H1 (cell line): Measurements from ENCODE around the gene NPFF.

ENCODE experiments used
- BRCA1 ChIP-seq: IDR thresholded peaks from 2 replicates; pipeline ENCODE4 v1.6.1; 2012; ENCODE audit warnings: low read depth, low read length, improper control_type of control experiment
- CEBPB ChIP-seq: IDR thresholded peaks from 2 replicates; pipeline ENCODE4 v1.6.1; 2012; ENCODE audit warnings: low read depth, low read length
- CHD2 ChIP-seq: IDR thresholded peaks from 2 replicates; pipeline ENCODE4 v1.6.1; 2012; ENCODE audit warnings: low read length, improper control_type of control experiment
- FOSL1 ChIP-seq: IDR thresholded peaks from 2 replicates; pipeline ENCODE4 v1.6.1; 2011; ENCODE audit warnings: mild to moderate bottlenecking, low read depth, low read length, moderate library complexity; ENCODE audit not compliant: insufficient read depth
- HDAC6 ChIP-seq: IDR thresholded peaks from one replicate; pipeline ENCODE4 v1.7.1; 2012; ENCODE audit warnings: low read depth, mild to moderate bottlenecking, inconsistent platforms, low read length, moderate library complexity
- NANOG ChIP-seq: IDR thresholded peaks from 2 replicates; pipeline ENCODE4 v1.6.1; 2011; ENCODE audit warnings: low read length, low read depth, mild to moderate bottlenecking, inconsistent platforms; ENCODE audit not compliant: insufficient read depth, poor library complexity, severe bottlenecking
- POLR2A ChIP-seq, 2 experiments: IDR thresholded peaks; 1 replicate in 1 of 2; 2 replicates in 1 of 2; pipeline ENCODE4 v1.6.1; 2011; ENCODE audit warnings: low read depth in 2 of 2, low read length in 2 of 2, mild to moderate bottlenecking in 2 of 2; ENCODE audit errors: control extremely low read depth in 1 of 2
- POLR2AphosphoS5 ChIP-seq: IDR thresholded peaks from 2 replicates; pipeline ENCODE4 v1.6.1; 2011; ENCODE audit warnings: low read depth, low read length
- TF ChIP-seq, protein P1 (sequence below), 3 experiments: IDR thresholded peaks; 1 replicate in 2 of 3; 2 replicates in 1 of 3; pipeline versions ENCODE4 v1.5.1 to v1.6.1; 2011; ENCODE audit warnings: low read length in 3 of 3, mild to moderate bottlenecking in 3 of 3, inconsistent platforms in 2 of 3, low read depth in 1 of 3, moderate library complexity in 1 of 3; ENCODE audit not compliant: insufficient read depth in 1 of 3; ENCODE audit errors: control extremely low read depth in 1 of 3

- TF ChIP-seq, protein P1, sequence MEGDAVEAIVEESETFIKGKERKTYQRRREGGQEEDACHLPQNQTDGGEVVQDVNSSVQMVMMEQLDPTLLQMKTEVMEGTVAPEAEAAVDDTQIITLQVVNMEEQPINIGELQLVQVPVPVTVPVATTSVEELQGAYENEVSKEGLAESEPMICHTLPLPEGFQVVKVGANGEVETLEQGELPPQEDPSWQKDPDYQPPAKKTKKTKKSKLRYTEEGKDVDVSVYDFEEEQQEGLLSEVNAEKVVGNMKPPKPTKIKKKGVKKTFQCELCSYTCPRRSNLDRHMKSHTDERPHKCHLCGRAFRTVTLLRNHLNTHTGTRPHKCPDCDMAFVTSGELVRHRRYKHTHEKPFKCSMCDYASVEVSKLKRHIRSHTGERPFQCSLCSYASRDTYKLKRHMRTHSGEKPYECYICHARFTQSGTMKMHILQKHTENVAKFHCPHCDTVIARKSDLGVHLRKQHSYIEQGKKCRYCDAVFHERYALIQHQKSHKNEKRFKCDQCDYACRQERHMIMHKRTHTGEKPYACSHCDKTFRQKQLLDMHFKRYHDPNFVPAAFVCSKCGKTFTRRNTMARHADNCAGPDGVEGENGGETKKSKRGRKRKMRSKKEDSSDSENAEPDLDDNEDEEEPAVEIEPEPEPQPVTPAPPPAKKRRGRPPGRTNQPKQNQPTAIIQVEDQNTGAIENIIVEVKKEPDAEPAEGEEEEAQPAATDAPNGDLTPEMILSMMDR (IDR thresholded peaks at IDR 0.05; ENCODE audit: control extremely low read depth in 1 of 3, insufficient read depth in 1 of 3, low read depth in 1 of 3, low read length in 3 of 3), result no peak
- TF ChIP-seq POLR2AphosphoS5 (no peak), POLR2A (IDR thresholded peaks at IDR 0.05; ENCODE audit: control extremely low read depth in 1 of 2, low read depth in 2 of 2, low read length in 2 of 2) (no peak), CEBPB (no peak), HDAC6 (no peak), NANOG (no peak), FOSL1 (no peak), CHD2 (no peak), BRCA1 (no peak)
Observed at GRCh38 chr12:53518381-53518780, 11.1 kb upstream of the NPFF start.
